ENCODE data around the gene LAMC3. TPM values are rescaled to one million over a fixed set of nuclear protein-coding genes. Genes with fewer than 3 reads are reported as not detected.
A peak's percentile ranks its signal among the peaks of the same experiment; 100 is the strongest.

The LAMC3 gene
- total and polyA plus RNA-seq, 2 experiments from 2014 or later = 29.5 to 43.4 TPM

- Histone ChIP-seq H3K4me3 (no peak overlapping the region), H2AFZ (no peak overlapping the region), H3K36me3 (replicated peaks; ENCODE audit: insufficient read depth, low read depth) (no peaks in the 10 kb centered on the region), H3K4me2 (no peak overlapping the region), H3K79me2 (no peaks in the 10 kb centered on the region), H3K27me3 (peaks cover 37% of the 10 kb centered on the region), H3K4me1 (ENCODE audit: insufficient read depth) (peaks cover 9% of the 10 kb centered on the region), H3K27ac (no peak overlapping the region), H4K20me1 (ENCODE audit: insufficient read depth, poor library complexity, severe bottlenecking) (no peaks in the 10 kb centered on the region), H3K9me3 (ENCODE audit: low read depth) (no peaks in the 10 kb centered on the region), H3K9me2 (replicated peaks; ENCODE audit: insufficient read depth) (no peaks in the 10 kb centered on the region)
- no peak for DNase-seq (ENCODE audit: low spot score)
- 91% methylated on average over 4 of the region's 4 CpGs for WGBS (ENCODE audit: low lambda C conversion rate, missing lambda C conversion rate)
- TF ChIP-seq EZH2phosphoT487 (IDR thresholded peaks at IDR 0.05; ENCODE audit: low read depth, severe bottlenecking, unreplicated experiment) = no peak
- TF ChIP-seq EZH2 (IDR thresholded peaks at IDR 0.05; ENCODE audit: borderline replicate concordance) = no peak
- TF ChIP-seq, protein P1, sequence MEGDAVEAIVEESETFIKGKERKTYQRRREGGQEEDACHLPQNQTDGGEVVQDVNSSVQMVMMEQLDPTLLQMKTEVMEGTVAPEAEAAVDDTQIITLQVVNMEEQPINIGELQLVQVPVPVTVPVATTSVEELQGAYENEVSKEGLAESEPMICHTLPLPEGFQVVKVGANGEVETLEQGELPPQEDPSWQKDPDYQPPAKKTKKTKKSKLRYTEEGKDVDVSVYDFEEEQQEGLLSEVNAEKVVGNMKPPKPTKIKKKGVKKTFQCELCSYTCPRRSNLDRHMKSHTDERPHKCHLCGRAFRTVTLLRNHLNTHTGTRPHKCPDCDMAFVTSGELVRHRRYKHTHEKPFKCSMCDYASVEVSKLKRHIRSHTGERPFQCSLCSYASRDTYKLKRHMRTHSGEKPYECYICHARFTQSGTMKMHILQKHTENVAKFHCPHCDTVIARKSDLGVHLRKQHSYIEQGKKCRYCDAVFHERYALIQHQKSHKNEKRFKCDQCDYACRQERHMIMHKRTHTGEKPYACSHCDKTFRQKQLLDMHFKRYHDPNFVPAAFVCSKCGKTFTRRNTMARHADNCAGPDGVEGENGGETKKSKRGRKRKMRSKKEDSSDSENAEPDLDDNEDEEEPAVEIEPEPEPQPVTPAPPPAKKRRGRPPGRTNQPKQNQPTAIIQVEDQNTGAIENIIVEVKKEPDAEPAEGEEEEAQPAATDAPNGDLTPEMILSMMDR (IDR thresholded peaks at IDR 0.05; ENCODE audit: poor library complexity) = no peak
Measured at GRCh38 chr9:131006601-131007000, 2.4 kb upstream of the LAMC3 start.

GRCh38 chr9:131008086-131008485 lies 888 bp upstream of the LAMC3 start:
- Histone ChIP-seq H3K27ac (no peak overlapping the region), H3K4me1 (ENCODE audit: insufficient read depth) (peaks cover 15% of the 10 kb centered on the region), H3K4me2 (no peak overlapping the region), H3K9me2 (replicated peaks; ENCODE audit: insufficient read depth) (no peaks in the 10 kb centered on the region), H2AFZ (no peak overlapping the region), H3K4me3 (no peak overlapping the region), H3K9me3 (ENCODE audit: low read depth) (no peaks in the 10 kb centered on the region), H3K79me2 (no peaks in the 10 kb centered on the region), H4K20me1 (ENCODE audit: insufficient read depth, poor library complexity, severe bottlenecking) (no peaks in the 10 kb centered on the region), H3K27me3 (peaks cover 37% of the 10 kb centered on the region), H3K36me3 (replicated peaks; ENCODE audit: insufficient read depth, low read depth) (no peaks in the 10 kb centered on the region)
- WGBS (ENCODE audit: low lambda C conversion rate, missing lambda C conversion rate) = 96% methylated on average over 10 of the region's 11 CpGs
- DNase-seq (ENCODE audit: low spot score) = no peak
- no peak for TF ChIP-seq EZH2 (IDR thresholded peaks at IDR 0.05; ENCODE audit: borderline replicate concordance)
- TF ChIP-seq EZH2phosphoT487 (IDR thresholded peaks at IDR 0.05; ENCODE audit: low read depth, severe bottlenecking, unreplicated experiment) = no peak
- TF ChIP-seq, protein P1 (IDR thresholded peaks at IDR 0.05; ENCODE audit: poor library complexity) = no peak

- no peak for TF ChIP-seq EZH2 (IDR thresholded peaks at IDR 0.05; ENCODE audit: borderline replicate concordance)
- TF ChIP-seq, protein P1 (IDR thresholded peaks at IDR 0.05; ENCODE audit: poor library complexity) = no peak
- no peak for TF ChIP-seq EZH2phosphoT487 (IDR thresholded peaks at IDR 0.05; ENCODE audit: low read depth, severe bottlenecking, unreplicated experiment)
- Histone ChIP-seq H3K9me2 (replicated peaks; ENCODE audit: insufficient read depth) (no peaks in the 10 kb centered on the region), H3K27me3 (peaks cover 37% of the 10 kb centered on the region), H3K9me3 (ENCODE audit: low read depth) (no peaks in the 10 kb centered on the region), H3K79me2 (no peaks in the 10 kb centered on the region), H3K4me3 (no peak overlapping the region), H2AFZ (no peak overlapping the region), H3K4me1 (ENCODE audit: insufficient read depth) (peaks cover 15% of the 10 kb centered on the region), H3K4me2 (peak overlapping the region; percentile 78), H3K27ac (no peak overlapping the region), H4K20me1 (ENCODE audit: insufficient read depth, poor library complexity, severe bottlenecking) (no peaks in the 10 kb centered on the region), H3K36me3 (replicated peaks; ENCODE audit: insufficient read depth, low read depth) (no peaks in the 10 kb centered on the region)
- WGBS (ENCODE audit: low lambda C conversion rate, missing lambda C conversion rate) = 56% methylated on average over 8 of the region's 8 CpGs
- no peak for DNase-seq (ENCODE audit: low spot score)
Measured at GRCh38 chr9:131008563-131008908, 438 bp upstream of the LAMC3 start.
